GM18867 (cell line): ENCODE results near the gene THEMIS.

Experiments used
- ATAC-seq: cut with Tn5 transposase; IDR thresholded peaks from one replicate; pipeline ENCODE4 v1.9.1; 2021; ENCODE audit warnings: mild to moderate bottlenecking, moderate library complexity; ENCODE audit not compliant: unreplicated experiment

Gene THEMIS

GRCh38 chr6:127914240-127914639 is 13.4 kb upstream of the THEMIS start:
- no peak for ATAC-seq

DNA sequence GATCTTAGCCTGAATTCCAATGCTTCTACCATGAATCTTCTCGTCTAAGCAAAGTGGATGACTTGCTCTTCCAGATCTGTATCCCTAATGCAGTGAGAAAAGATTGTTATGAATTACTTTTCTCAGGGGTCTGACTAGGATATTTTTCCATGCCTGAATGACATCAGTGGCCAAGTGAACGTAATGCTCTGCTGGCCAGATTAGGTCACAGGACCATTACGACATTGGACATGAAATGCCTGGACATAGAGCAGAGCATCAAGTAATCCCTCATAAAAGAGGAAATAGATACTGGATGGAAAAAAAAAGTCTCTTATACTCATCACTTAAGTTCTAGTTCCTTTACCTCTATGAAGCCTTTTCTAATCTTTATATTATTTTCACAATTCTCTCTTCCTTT is 12.1 kb upstream of the THEMIS start:
- ATAC-seq = no peak

- ATAC-seq = peak; percentile 84
Measured at GRCh38 chr6:127907960-127908640, 7.2 kb upstream of the THEMIS start.

GRCh38 chr6:127904160-127904559 is 3.3 kb upstream of the THEMIS start:
- ATAC-seq = no peak

DNA sequence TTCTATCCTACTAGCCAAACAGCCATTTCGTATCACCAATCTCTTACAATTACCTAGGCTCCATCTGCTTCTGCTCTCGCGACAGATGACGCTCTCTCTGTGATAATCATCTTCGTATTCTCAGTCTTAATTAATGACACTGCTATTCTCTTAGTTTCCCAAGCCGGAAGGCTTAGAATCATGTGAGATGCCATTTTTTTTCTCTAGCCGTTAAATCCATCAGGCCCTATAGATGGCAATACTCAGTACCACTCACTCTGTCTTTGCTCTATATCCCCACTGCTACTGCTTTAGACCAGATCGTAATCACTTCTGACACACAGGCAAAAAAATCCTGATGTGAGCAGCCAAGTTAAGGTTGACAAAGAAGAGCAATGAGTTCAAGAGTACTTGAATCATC is 2.1 kb upstream of the THEMIS start:
- ATAC-seq = no peak

GRCh38 chr6:127897484-127897883 is 3.4 kb downstream of the THEMIS start:
- no peak for ATAC-seq

DNA sequence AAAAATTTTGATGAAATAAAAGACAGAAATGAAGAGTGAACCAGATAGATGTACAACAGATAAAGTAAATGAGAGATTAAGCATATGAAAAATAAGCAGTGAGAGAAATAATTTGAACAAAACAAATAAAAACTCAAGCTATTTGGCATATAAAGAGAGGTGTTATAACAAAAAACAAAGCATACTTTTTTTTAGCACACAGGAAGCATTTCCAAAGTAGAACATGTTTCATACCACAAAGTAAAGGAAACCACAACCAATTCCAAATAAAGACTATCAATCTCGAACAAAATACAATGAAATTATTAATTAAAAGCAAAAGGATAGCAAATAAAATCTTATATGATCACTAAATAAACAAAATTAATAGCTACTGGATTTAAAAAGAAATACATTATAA is 6.8 kb downstream of the THEMIS start:
- no peak for ATAC-seq

DNA sequence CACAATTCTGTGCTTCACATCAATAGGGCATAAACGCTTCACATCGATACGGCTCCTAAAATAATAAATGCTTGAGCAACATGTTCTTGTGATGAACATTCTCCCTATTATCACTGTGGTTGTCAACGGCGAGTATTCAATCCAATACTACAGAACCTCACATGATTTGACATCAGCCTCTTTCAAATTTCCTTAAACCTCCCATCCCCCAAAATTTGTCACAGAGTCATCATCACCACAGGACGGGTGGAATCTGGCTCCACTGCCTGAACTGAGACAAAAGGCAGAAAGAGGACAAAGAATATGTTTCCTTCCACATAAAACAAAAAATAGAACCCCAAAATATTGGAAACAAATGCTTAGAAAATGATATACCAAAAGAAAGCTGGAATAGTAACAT is 7.3 kb downstream of the THEMIS start:
- ATAC-seq = no peak

GRCh38 chr6:127891731-127892326 is 9.0 kb downstream of the THEMIS start:
- ATAC-seq = no peak

GRCh38 chr6:127886603-127887002 is 14.3 kb downstream of the THEMIS start:
- no peak for ATAC-seq

- no peak for ATAC-seq
Measured at GRCh38 chr6:127884134-127884533, 16.7 kb downstream of the THEMIS start.

- ATAC-seq = peak; percentile 51
Measured at GRCh38 chr6:127881949-127882348, 18.9 kb downstream of the THEMIS start.

DNA sequence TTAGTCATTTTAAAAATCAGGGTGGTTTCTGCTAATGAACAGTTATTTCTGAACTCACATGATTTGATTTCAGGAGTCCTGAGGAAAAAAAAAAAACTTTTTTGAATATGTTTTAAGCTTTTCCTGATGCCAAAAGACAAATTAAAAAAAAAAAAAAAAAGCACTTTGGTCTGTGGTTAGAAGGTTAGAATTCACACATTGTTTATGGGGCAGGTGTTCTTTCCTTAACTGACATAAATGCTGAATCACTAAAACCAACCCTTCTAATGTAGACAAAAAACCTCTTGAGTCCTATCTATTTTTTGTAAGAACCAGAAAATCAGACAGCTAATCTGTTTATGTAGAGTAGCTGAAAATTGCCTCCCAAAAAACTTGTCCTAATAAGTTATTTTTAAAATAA is 20.4 kb downstream of the THEMIS start:
- peak; percentile 46 for ATAC-seq

- no peak for ATAC-seq
Measured at GRCh38 chr6:127879685-127880084, 21.2 kb downstream of the THEMIS start.

- no peak for ATAC-seq
Measured at GRCh38 chr6:127878115-127878514, 22.7 kb downstream of the THEMIS start.

- peak; percentile 64 for ATAC-seq
Measured at GRCh38 chr6:127877231-127877630, 23.6 kb downstream of the THEMIS start.

- no peak for ATAC-seq
Measured at GRCh38 chr6:127869772-127870404, 31.0 kb downstream of the THEMIS start.

GRCh38 chr6:127869183-127869582 is 31.7 kb downstream of the THEMIS start:
- ATAC-seq = no peak

GRCh38 chr6:127868338-127868737 is 32.5 kb downstream of the THEMIS start:
- ATAC-seq = no peak

DNA sequence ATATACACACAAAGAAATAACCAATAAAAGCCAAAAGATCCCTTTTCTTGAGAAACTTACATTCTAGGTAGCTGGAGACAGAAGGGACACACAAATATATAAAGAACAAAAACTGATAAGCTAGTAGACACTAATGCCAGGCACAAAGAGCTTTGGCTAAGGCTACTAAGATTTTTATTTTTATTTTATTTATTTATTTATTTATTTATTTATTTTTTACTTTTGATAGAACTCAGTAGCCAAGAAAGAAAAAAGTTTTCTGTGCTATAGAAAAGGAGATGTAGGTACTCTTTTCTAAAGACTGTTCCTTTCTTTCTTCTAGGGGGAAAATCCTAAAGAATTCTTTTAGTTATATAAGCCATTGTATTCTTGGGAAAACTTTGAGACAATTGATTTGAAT is 34.1 kb downstream of the THEMIS start:
- ATAC-seq = no peak

DNA sequence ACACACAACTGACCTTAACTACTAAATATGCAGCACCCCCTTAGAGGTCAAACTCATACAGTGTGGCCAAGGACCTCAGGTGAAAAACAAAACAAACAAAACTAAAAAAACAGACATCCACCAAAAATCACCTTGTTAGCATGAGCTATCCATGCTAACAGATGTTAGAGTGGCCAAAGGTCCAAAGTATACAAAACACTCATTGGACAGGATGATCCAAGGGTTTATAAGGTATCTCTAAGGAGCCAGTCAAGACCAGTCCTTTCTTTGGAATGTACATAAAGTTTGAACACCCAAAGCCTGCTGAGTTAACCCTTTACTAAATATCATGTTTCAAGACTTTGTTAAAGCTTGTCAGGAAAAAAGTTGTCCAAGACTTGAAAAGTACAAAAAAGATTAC is 35.8 kb downstream of the THEMIS start:
- no peak for ATAC-seq

- no peak for ATAC-seq
Measured at GRCh38 chr6:127864701-127865100, 36.2 kb downstream of the THEMIS start.
